Large intestine (tissue), 3 donors: ENCODE results near the gene NDUFA13. TPM values are rescaled to one million over a fixed set of nuclear protein-coding genes. Genes with fewer than 3 reads are reported as not detected.

ENCODE experiments used
- DNase-seq, 2 donors: peaks; one replicate each; pipeline versions ENCODE4 v3.0.0 to v3.0.0-alpha.2; 2013
- H3K27ac ChIP-seq: one replicate; pipeline ENCODE4 v1.5.1; 2013; ENCODE audit warnings: low read length
- H3K27me3 ChIP-seq: 2 replicates; pipeline ENCODE4 v1.6.1; 2013; ENCODE audit warnings: low read length; ENCODE audit not compliant: control insufficient read depth, insufficient read depth
- H3K36me3 ChIP-seq: 2 replicates; pipeline ENCODE4 v1.6.1; 2013; ENCODE audit warnings: low read length; ENCODE audit not compliant: control insufficient read depth, insufficient read depth
- H3K4me1 ChIP-seq: one replicate; pipeline ENCODE4 v1.6.1; 2013; ENCODE audit warnings: low read length; ENCODE audit not compliant: control insufficient read depth, insufficient read depth
- H3K4me3 ChIP-seq: one replicate; pipeline ENCODE4 v1.5.1; 2013; ENCODE audit warnings: low read length
- H3K9me3 ChIP-seq: one replicate; pipeline ENCODE4 v1.6.1; 2013; ENCODE audit warnings: mild to moderate bottlenecking, low read depth, low read length, moderate library complexity; ENCODE audit not compliant: control insufficient read depth
- WGBS: methylation state at CpG from one replicate; pipeline ENCODE4 v1.1.5; 2013; ENCODE audit warnings: low lambda C conversion rate; ENCODE audit not compliant: insufficient coverage; 5-methylcytosine and 5-hydroxymethylcytosine counted together
- polyA plus RNA-seq: library from polyadenylated mRNA; unstranded; fragments of 120-200 nt; gene quantifications from one replicate; pipeline ENCODE4 v1.2.1, GENCODE V29; 2013

NDUFA13 gene
- polyA plus RNA-seq, 1 donor: 219 TPM

DNA sequence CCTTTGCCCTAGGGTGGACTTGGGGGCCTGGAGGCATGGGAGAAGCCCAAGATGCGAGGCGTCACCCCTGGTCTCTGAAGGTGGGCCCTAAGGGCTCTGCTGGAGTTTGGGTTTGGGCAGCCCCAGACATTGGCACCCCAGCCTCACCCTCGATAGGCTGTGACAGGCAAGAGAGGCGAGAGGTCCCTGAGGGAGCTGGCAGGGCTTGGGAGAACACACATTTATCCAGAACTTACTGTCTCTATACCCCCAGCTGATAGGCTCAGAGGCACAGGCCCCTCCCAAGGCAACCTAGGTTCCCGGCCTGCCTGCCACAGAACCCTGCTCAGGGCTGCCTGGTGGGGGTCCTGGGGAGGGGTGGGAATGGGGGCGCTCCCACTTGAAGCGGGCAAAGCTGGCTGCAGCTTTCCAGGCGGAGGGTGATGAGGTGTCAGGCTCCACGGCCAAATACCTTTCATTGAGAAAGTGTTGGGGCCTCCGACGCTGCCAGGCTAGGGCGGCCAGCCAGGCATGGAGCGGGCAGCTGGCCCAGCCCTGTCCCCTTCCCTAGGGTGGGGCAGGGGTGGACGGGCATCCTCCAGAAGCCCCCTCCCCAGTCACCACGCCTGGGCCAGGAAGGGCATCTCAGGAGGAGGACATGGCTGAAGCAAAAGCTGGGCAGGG, 31.8 kb downstream of the NDUFA13 start:
- Histone ChIP-seq H3K27me3 (peaks cover 7% of the 10 kb centered on the region), H3K4me1 (no peaks in the 10 kb centered on the region), H3K36me3 (no peaks in the 10 kb centered on the region), H3K9me3 (peaks cover 21% of the 10 kb centered on the region), H3K27ac (no peak overlapping the region), H3K4me3 (no peak overlapping the region)
- no peak for DNase-seq
- WGBS: no CpG with 5 or more reads among the region's 15 CpGs

DNA sequence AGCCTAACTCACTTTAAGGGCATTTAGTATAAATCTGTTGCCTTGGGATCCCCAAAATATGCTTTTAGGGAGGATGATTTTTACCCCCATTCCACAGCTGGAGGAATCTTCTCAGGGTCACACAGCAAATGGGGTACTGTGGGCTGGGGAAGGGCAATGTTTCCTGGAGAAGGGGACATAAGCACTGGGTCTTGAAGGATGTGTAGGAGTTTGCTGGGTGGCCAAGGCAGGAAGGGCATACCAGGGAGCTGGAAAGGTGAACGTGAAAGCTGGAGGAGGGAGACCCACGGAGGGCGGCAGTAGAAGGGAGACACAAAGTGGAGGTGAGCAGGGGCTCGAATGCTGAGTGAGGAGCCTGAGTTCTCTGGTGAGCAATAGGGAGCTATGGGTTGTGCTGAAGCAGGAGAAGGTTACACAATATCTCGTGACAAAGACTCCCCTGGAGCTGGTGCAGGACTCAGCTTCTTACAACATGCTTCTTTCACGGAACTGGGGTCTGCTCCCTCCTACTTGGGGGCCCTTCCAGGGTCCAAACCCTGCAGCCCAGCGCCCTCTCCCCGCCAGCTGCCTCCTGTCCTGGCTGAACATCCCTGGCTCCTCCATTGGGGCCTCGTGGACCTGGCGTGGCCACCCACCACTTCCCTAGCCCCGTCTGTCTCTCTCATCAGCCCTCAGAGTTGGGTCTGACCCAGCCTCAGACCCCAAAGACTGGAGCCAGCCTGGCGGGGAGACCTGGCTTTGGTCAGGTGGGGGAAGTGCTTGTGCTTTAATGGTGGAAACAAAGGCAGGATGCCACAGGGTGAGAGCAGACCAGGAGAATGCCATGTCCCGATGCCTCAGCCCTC, 33.1 kb downstream of the NDUFA13 start:
- Histone ChIP-seq H3K27me3 (peaks cover 7% of the 10 kb centered on the region), H3K27ac (no peak overlapping the region), H3K36me3 (no peaks in the 10 kb centered on the region), H3K4me1 (no peaks in the 10 kb centered on the region), H3K9me3 (peaks cover 16% of the 10 kb centered on the region), H3K4me3 (no peak overlapping the region)
- 100% methylated on average over 1 of the region's 13 CpGs for WGBS
- DNase-seq: no peak

DNA sequence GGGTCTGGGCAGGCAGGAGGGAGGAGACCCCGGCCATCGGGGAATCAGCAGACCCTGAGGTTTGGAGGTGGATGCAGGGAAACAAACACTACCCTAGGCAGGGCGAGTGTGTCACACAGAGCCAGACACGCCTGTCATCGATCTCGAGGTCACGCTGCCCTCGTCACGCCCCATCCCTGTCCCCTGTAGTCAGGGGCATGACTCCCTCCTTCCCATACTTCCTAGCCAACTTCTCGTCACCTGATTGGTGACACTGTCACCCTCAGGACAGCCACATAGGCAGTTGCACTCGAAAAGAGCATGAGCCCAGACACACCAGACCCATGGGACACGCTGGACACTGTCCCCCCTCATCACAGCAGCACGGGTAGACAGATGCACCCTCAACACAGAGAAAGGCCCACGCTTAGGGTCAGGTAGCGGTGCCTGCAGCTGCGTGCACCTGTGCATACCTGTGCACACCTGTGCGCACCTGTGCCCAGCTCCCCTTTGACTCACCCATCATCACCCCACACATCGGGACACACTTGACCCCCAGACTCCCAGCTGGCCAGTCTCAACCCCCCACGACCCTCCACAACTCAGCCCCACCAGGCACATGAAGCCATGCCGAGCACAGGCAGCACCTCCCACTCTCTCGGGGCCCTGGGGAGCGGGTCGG, 33.9 kb downstream of the NDUFA13 start:
- no peak overlapping the region for H3K27ac ChIP-seq
- H3K27me3 ChIP-seq: peaks cover 7% of the 10 kb centered on the region
- DNase-seq: no peak
- no peaks in the 10 kb centered on the region for H3K4me1 ChIP-seq
- H3K9me3 ChIP-seq: peaks cover 8% of the 10 kb centered on the region
- H3K36me3 ChIP-seq: no peaks in the 10 kb centered on the region
- no CpG with 5 or more reads among the region's 23 CpGs for WGBS
- H3K4me3 ChIP-seq: no peak overlapping the region

DNA sequence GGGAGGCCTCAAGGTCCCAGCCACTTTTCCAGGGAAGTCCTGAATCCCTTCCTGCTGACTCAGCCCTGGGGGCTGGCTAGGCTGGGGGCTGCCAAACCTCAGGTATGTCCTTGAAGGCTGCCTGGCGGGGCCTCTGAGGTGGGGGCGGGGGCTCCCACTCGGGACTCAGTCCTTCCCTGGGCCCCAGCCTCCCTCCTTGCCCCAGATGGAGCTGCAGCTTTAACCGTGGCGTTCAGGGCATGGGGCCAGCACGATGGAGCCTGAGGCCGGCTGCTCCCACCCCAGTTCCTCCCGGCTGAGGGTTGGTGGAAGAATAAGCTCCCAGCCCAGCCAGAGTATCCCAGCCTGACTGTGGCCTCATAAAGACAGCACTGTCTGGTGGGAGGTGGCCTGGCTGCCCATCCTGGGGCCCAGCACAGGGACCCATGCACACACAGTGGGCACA, 34.5 kb downstream of the NDUFA13 start:
- peaks cover 7% of the 10 kb centered on the region for H3K27me3 ChIP-seq
- DNase-seq: no peak
- H3K4me3 ChIP-seq: no peak overlapping the region
- no peaks in the 10 kb centered on the region for H3K36me3 ChIP-seq
- no peak overlapping the region for H3K27ac ChIP-seq
- no CpG with 5 or more reads among the region's 8 CpGs for whole genome bisulfite sequencing
- no peaks in the 10 kb centered on the region for H3K4me1 ChIP-seq
- H3K9me3 ChIP-seq: peaks cover 3% of the 10 kb centered on the region

DNA sequence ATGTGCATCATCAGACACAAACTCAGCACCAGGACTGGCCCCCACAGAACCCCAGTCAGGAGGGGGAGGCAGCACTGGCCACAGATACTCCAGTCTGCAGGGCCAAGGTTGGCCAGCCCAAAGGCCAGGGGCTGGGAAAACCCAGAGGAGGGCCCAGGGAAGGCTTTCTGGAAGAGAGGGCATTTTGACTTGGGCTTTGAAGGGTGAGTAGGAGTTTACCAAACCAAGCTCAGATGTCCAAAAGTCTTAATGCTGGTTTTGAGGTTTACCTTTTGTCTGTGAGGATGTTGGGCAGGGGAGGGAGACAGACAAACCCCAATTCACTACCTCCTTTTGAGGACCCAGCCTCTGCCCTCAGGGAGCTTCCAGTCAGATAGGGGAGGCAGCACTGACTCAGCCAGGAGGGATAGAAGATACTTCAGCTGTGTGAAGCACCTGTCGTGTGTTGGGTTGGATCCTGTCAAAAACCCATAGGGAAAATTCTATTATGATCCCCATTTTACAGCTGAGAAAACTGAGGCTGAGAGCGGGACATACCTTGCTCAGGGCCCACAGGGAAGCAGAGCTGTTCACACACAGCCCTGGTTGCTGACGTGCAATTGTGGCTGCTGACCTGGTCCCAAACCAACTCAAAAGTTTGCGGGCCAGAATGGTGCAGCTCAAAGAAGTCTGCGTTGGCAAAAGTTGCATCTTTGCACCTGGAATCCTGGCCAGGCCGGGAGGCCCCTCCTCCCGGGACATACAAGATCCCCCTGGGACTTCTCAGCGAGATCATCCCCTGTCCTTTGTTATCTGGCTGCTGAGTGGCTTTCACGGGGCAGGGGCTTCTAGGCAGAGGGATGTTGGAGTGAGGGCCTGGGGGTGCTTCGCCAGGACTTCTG, 35.2 kb downstream of the NDUFA13 start:
- Histone ChIP-seq H3K9me3 (no peaks in the 10 kb centered on the region), H3K4me1 (no peaks in the 10 kb centered on the region), H3K27me3 (peaks cover 7% of the 10 kb centered on the region), H3K4me3 (no peak overlapping the region), H3K36me3 (no peaks in the 10 kb centered on the region), H3K27ac (no peak overlapping the region)
- no peak for DNase-seq
- no CpG with 5 or more reads among the region's 10 CpGs for WGBS

DNA sequence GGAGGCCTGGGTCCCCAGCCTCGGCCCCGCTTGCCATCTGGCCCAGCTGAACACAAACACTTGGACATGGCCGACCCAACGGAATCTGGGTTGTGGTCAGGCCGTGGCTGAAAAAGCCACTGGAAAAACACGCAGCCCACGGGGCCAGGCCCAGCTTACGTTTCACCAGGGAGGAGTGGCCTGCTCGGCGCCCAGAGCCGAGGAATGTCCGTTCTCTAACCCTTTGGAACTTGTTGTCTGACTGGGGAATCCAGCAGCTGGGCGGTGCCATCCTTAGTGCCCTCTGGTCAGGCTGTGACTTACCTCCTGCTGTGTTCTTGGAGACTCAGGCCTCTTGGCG, 35.8 kb downstream of the NDUFA13 start:
- Histone ChIP-seq H3K27ac (no peak overlapping the region), H3K4me3 (no peak overlapping the region), H3K27me3 (peaks cover 7% of the 10 kb centered on the region), H3K4me1 (no peaks in the 10 kb centered on the region), H3K36me3 (no peaks in the 10 kb centered on the region), H3K9me3 (no peaks in the 10 kb centered on the region)
- DNase-seq: no peak
- WGBS: no CpG with 5 or more reads among the region's 14 CpGs

DNA sequence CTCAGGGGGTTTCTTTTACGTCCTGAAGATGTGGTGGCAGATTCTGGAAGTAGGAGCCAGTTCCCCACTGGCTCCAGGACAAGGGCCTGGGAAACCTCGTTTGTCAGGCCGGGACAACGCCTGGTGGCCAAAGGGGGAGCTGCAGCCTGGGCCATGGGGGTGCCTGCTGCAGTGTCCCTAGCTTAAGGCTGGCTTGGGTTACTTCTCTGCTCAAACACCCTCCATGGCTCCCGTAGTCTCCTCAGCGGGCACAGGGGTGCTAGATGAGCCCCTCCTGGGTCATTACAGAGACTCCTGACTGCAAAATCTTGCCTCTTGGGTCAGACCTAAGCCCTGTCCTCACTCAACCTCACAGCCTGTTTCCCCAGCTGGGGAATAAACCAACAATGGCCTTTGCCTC, 36.8 kb downstream of the NDUFA13 start:
- DNase-seq: no peak
- Histone ChIP-seq H3K27ac (no peak overlapping the region), H3K36me3 (no peaks in the 10 kb centered on the region), H3K4me3 (no peak overlapping the region), H3K27me3 (peaks cover 7% of the 10 kb centered on the region), H3K9me3 (no peaks in the 10 kb centered on the region), H3K4me1 (no peaks in the 10 kb centered on the region)
- WGBS: no CpG with 5 or more reads among the region's 6 CpGs

DNA sequence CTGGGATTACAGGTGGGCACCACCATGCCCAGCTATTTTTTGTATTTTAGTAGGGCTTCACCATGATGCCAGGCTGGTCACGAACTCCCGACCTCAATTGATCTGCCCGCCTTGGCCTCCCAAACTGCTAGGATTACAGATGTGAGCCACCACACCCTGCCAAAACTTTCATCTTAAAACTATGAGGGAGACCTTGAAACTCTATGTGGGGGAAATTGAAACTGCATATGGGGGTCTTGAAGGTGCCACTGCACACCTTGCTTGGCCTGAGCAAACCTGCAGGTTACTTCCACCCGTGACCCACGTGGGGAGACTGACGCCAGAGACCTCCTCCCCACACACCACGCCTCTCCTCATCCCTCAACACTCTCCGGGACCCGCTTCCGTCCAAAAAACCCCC, 37.6 kb downstream of the NDUFA13 start:
- DNase-seq: no peak
- H3K4me1 ChIP-seq: no peaks in the 10 kb centered on the region
- H3K4me3 ChIP-seq: no peak overlapping the region
- H3K36me3 ChIP-seq: no peaks in the 10 kb centered on the region
- no peaks in the 10 kb centered on the region for H3K9me3 ChIP-seq
- no peak overlapping the region for H3K27ac ChIP-seq
- peaks cover 7% of the 10 kb centered on the region for H3K27me3 ChIP-seq
- WGBS: no CpG with 5 or more reads among the region's 10 CpGs

DNA sequence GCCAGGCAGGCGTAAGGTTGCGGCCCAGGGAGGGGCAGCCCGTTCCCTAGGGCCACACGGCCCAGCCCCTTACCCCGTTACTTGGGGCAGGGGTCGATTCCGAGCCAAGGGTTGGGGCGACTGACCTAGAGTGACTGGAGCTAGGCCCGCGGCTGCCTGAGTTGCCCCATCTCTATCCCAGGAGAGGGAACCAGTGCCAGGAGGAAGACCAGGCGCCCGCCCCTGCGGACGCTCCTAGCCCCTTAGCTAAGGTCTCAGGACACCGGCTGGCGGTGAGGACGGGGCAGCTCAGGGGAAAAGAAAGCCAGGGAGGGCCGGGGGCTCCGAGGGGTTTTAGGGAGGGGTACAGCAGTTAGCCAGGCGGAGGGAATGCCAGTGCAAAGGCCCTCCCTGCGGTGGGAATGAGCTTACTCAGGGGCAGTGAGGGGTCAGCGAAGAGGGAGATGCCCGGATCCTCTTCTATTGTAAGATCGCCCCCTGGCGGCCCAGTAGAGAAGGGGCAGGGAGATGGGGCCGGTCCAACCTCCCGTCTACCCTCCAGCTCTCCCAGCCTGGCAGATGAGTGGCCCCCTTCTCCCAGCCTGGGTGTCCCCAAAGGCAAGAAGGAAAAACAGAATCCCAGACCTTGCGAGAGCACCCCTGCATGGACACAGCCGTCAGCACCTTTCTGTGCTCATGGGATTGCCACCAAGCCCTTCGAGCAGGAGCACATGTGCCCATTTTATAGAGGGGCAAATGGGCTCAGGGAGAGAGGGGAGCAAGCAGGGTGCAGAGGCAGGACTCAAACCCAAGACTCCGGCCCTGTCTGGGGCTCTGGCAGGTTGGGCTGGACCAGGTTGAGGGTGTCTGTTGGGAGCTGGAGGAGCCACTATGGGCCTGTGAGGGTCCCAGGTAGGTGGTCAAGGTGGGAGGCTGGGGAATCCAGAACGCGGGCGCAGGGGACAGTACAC, 38.3 kb downstream of the NDUFA13 start:
- H3K27me3 ChIP-seq: peaks cover 2% of the 10 kb centered on the region
- no peak overlapping the region for H3K27ac ChIP-seq
- DNase-seq: no peak
- no peaks in the 10 kb centered on the region for H3K9me3 ChIP-seq
- no CpG with 5 or more reads among the region's 34 CpGs for WGBS
- no peaks in the 10 kb centered on the region for H3K4me1 ChIP-seq
- H3K4me3 ChIP-seq: no peak overlapping the region
- H3K36me3 ChIP-seq: no peaks in the 10 kb centered on the region
